ENCODE data around the gene PLD4. TPM values are rescaled to one million over a fixed set of nuclear protein-coding genes. Genes with fewer than 3 reads are reported as not detected.

The PLD4 gene
- total RNA-seq, 1 experiment from 2014 or later: not detected

DNA sequence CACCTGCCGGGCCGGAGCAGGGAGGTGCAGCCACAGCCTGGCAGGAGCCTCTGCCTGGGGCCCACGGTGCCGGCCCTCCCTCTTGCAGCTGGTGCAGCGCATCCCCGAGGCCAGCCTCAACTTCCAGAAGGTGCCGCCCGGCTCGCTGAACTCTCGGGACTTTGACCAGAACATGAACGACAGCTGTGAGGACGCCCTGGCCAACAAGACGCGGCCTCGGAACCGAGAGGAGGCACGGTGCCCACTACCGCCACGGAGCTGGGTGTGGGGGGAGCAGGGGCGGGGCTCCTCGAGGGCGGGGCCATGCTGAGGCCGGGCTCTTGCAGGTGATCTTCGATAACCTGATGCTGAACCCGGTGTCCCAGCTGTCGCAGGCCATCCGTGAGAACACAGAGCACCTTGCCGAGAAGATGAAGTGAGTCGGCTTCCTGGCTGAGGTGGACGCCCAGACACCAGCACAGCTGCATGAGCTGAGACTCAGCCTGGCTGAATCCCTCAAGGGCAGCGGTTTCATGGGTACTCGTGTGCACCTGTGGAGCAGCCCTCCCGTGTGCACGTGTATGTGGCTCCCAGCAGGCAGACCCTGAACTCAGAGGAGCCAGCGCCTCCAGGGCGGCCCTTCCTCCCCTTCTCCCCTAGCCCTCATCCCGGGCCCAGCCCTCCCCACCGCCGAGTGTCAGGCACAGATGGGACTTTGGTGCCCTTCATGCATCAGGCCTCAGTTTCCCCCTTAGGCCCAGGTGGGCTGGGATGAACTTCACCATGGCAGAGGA lies 31.1 kb upstream of the PLD4 start:
- peaks cover 2% of the 10 kb centered on the region; the same call in 1 of the 2 replicates for H4K20me1 ChIP-seq (ENCODE audit: insufficient read depth)
- 0 out of 2 replicates have a peak, but pooled peaks cover 3% of the 10 kb centered on the region for H3F3A ChIP-seq (ENCODE audit: insufficient read depth, low read depth)
- no peaks in the 10 kb centered on the region for H3K27me3 ChIP-seq (ENCODE audit: insufficient read depth, low read depth)
- no peaks in the 10 kb centered on the region for H3K79me2 ChIP-seq (ENCODE audit: low read depth)
- ChIA-PET CTCF (no interaction called here), POLR2A (ENCODE audit: unreplicated experiment) (no interaction called here)
- no peaks in the 10 kb centered on the region for H3K9me3 ChIP-seq (ENCODE audit: insufficient read depth, low read depth)
- H3K9me2 ChIP-seq (ENCODE audit: insufficient read depth): no peaks in the 10 kb centered on the region
- intact Hi-C loops (cut with micrococcal nuclease; ENCODE audit: unreplicated experiment): no loop called here
- H3K4me2 ChIP-seq: no peak overlapping the region
- TF ChIP-seq, protein P1, sequence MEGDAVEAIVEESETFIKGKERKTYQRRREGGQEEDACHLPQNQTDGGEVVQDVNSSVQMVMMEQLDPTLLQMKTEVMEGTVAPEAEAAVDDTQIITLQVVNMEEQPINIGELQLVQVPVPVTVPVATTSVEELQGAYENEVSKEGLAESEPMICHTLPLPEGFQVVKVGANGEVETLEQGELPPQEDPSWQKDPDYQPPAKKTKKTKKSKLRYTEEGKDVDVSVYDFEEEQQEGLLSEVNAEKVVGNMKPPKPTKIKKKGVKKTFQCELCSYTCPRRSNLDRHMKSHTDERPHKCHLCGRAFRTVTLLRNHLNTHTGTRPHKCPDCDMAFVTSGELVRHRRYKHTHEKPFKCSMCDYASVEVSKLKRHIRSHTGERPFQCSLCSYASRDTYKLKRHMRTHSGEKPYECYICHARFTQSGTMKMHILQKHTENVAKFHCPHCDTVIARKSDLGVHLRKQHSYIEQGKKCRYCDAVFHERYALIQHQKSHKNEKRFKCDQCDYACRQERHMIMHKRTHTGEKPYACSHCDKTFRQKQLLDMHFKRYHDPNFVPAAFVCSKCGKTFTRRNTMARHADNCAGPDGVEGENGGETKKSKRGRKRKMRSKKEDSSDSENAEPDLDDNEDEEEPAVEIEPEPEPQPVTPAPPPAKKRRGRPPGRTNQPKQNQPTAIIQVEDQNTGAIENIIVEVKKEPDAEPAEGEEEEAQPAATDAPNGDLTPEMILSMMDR (conservative IDR thresholded peaks at IDR 0.05): no peak
- no peak for TF ChIP-seq EZH2 (IDR thresholded peaks at IDR 0.05; ENCODE audit: low read depth)
- H3K4me1 ChIP-seq (replicated peaks; ENCODE audit: insufficient read depth): no peaks in the 10 kb centered on the region
- H3K4me3 ChIP-seq: no peak overlapping the region
- no peak overlapping the region for H2AFZ ChIP-seq
- no peaks in the 10 kb centered on the region for H3K36me3 ChIP-seq (ENCODE audit: low read depth)
- no peak for DNase-seq
- no TSS peak for BruUV-seq (replicated peaks)
- no peak overlapping the region for H3K27ac ChIP-seq

DNA sequence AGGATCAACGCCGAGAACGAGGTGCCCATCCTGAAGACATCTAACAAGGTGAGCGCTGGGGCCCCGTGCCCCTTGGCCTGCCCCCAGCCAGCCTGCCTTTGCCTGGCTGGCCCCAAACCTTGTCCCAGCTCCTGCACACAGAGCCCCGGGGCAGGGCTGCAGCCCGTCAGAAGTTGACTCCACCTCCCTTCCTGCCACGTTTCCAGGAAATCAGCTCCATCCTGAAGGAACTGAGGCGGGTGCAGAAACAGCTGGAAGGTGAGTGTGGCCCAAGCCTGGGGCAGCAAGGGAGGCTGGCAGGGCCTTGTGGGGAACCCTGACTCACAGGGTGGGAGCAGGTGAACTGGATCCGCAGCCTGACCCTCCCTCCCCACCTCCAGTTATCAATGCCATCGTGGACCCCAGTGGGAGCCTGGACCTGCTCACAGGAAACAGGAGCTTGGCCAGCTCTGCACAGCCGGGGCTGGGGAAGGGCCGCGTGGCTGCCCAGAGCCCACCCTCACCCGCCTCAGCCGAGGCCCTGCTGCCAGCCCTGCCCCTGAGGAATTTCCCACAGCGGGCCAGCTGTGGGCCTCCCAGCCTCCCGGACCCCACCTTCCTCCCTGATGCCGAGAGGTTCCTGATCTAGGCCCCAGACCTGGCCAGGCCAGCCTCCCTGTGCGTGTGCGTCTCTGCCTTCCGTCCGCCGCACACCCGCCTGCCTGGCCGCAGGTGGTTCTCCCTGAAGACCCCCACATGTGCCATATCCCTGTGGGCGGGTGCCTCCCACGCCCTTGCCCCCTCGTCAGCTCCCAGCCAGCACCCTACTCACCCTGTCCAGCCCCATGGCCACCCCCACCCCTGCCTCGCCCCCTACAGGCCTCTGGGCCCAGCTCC lies 30.1 kb upstream of the PLD4 start:
- Histone ChIP-seq H3K4me3 (no peak overlapping the region), H3K79me2 (ENCODE audit: low read depth) (no peaks in the 10 kb centered on the region), H3K36me3 (ENCODE audit: low read depth) (no peaks in the 10 kb centered on the region), H3K9me2 (ENCODE audit: insufficient read depth) (no peaks in the 10 kb centered on the region), H3K4me2 (no peak overlapping the region), H2AFZ (no peak overlapping the region), H3F3A (ENCODE audit: insufficient read depth, low read depth) (0 out of 2 replicates have a peak, but pooled peaks cover 3% of the 10 kb centered on the region), H4K20me1 (ENCODE audit: insufficient read depth) (peaks cover 2% of the 10 kb centered on the region; the same call in 1 of the 2 replicates), H3K4me1 (replicated peaks; ENCODE audit: insufficient read depth) (no peaks in the 10 kb centered on the region), H3K27ac (no peak overlapping the region), H3K9me3 (ENCODE audit: insufficient read depth, low read depth) (no peaks in the 10 kb centered on the region), H3K27me3 (ENCODE audit: insufficient read depth, low read depth) (no peaks in the 10 kb centered on the region)
- DNase-seq: no peak
- BruUV-seq (replicated peaks): no TSS peak
- CTCF ChIA-PET: no interaction called here
- POLR2A ChIA-PET (ENCODE audit: unreplicated experiment): no interaction called here
- intact Hi-C loops (cut with micrococcal nuclease; ENCODE audit: unreplicated experiment): no loop called here
- no peak for TF ChIP-seq EZH2 (IDR thresholded peaks at IDR 0.05; ENCODE audit: low read depth)
- TF ChIP-seq, protein P1 (conservative IDR thresholded peaks at IDR 0.05): no peak

DNA sequence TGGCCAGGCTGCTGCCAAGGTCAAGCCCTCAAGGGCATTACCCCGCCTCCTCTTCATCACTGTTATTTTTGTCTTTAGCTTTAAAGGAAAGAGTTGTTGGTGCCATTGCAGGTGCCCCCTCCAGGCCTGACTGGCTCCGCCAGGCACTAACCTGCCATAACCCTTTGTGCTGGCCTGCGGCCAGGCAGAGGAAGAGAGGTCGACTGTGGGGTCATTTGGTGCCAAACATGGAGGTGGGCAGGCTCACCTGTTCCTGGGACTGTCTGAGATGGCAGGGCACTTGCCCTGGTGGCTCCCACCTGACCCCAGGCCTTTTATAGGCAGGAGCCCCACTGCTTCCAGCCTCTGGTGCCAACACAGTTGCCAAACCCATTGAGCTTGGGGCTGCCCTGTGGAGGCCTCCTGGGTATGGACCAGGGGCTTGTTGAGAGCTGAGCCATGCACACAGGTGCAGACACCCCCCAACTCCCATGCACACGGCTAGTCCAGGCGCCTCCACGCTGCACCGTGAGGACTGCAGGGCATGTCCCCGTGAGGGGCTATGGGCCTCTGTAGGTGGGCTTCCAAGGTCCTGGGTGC lies 29.4 kb upstream of the PLD4 start:
- no peaks in the 10 kb centered on the region for H3K79me2 ChIP-seq (ENCODE audit: low read depth)
- no peak overlapping the region for H2AFZ ChIP-seq
- BruUV-seq (replicated peaks): no TSS peak
- H3K9me2 ChIP-seq (ENCODE audit: insufficient read depth): no peaks in the 10 kb centered on the region
- no peak overlapping the region for H3K4me3 ChIP-seq
- POLR2A ChIA-PET (ENCODE audit: unreplicated experiment): no interaction called here
- no peaks in the 10 kb centered on the region for H3K4me1 ChIP-seq (replicated peaks; ENCODE audit: insufficient read depth)
- TF ChIP-seq, protein P1 (conservative IDR thresholded peaks at IDR 0.05): no peak
- H3K9me3 ChIP-seq (ENCODE audit: insufficient read depth, low read depth): no peaks in the 10 kb centered on the region
- H3K4me2 ChIP-seq: no peak overlapping the region
- H4K20me1 ChIP-seq (ENCODE audit: insufficient read depth): peaks cover 2% of the 10 kb centered on the region; the same call in 1 of the 2 replicates
- H3F3A ChIP-seq (ENCODE audit: insufficient read depth, low read depth): 0 out of 2 replicates have a peak, but pooled peaks cover 3% of the 10 kb centered on the region
- intact Hi-C loops (cut with micrococcal nuclease; ENCODE audit: unreplicated experiment): no loop called here
- H3K36me3 ChIP-seq (ENCODE audit: low read depth): no peaks in the 10 kb centered on the region
- H3K27ac ChIP-seq: no peak overlapping the region
- CTCF ChIA-PET: interaction anchor here (0.7 kb wide), 1 partner anchor 13 kb away, joined by 4 read pairs; no protein-coding TSS in a partner anchor
- DNase-seq: no peak
- no peaks in the 10 kb centered on the region for H3K27me3 ChIP-seq (ENCODE audit: insufficient read depth, low read depth)

Measured in PC-9 (cell line).